Lung microvascular endothelial cell (primary cell): ENCODE data around the gene GNAS-AS1. TPM values are rescaled to one million over a fixed set of nuclear protein-coding genes. Genes with fewer than 3 reads are reported as not detected.

Experiments
- DNase-seq, 2 donors: peaks; one replicate each; pipeline versions ENCODE4 v3.0.0 to v3.0.0-alpha.2; 2010; ENCODE audit warnings: low read depth in 2 of 2
- total RNA-seq: library from RNA; depleted of rRNA; stranded (reverse); fragments of >200 nt; gene quantifications from 2 replicates; pipeline ENCODE4 v1.2.1, GENCODE V29; 2014

Gene GNAS-AS1
- total RNA-seq, 1 donor from 2014 or later, result not detected

DNA sequence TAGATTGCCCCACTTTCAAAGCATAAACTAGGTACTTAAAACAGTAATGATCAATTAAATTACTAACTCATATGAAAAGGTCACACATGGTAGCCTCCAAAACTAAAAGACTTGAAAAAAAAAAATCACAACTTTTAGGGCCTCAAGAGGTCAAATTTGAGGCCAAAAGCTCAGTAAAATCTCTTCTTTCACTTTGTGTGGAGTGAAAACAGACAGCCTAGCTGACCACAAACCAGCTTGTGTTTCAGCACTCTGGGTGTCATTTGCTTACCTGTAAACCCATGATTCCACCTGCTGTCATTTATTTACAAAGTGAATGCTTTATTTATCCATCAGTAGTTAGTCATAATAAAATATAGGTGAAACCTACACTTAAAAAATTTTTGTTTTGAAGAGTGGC is 35.8 kb upstream of the GNAS-AS1 start:
- DNase-seq, result no peak

GRCh38 chr20:58884966-58885365 is 34.3 kb upstream of the GNAS-AS1 start:
- no peak for DNase-seq

- DNase-seq, result no peak
Observed at GRCh38 chr20:58883241-58883691, 32.6 kb upstream of the GNAS-AS1 start.

- DNase-seq, result no peak
Observed at GRCh38 chr20:58882704-58883089, 32.0 kb upstream of the GNAS-AS1 start.

DNA sequence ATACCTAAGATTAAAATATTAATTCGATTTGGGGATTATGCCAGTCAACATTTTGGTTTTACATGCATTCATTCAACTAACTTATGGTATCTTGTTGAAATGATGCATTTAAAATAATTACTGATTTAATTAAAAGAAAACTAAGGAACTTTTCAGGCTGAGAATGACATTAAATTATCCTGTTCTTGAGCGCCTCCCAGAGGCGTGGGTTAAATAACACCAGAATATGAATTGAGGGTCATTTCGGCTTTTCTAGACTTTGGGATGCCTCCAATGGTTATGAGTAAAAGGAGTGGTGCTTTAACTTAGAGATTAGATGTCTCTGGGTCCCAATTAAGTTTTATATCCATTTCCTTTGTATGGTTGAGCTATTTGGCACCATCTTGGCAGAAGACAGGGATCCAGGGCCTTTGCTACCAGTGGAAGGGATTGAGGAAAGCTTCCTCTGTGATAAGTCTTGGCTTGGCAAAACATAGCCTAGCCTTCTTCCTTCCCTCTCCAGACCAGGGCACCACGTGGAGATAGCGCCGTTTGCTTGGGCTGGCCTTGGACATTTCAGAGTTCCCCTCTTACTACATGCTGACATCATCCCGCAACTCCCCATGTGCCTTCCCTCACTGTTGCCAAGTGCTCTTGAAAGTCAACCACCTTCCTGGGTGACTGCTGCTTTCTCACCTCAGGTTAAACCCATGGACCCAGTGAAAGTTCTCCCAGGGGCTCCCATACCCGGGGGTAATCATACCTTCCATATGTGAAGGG is 30.5 kb upstream of the GNAS-AS1 start:
- DNase-seq, result peak in 1 of 2 donors; percentile 20

DNA sequence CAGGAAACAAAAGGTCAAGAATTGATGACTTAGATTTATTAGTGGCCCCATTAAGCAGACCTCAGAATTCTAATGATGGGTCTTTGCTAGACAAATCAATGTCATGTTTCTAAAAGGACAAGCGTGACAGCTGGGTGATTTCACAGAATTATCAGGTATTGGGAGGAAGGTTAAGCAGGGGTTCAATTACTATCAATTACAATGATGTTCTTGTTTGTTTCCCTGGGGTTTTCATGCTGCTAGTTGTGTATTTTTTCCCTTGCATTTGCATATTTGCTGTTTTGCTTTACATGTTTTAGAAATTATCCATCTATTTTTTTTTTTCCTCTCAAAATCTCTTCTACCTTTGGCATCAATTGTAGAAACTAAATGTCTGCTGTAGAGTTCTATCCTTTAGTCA is 29.7 kb upstream of the GNAS-AS1 start:
- DNase-seq, result no peak

GRCh38 chr20:58878399-58878798 is 27.7 kb upstream of the GNAS-AS1 start:
- no peak for DNase-seq

- no peak for DNase-seq
Observed at GRCh38 chr20:58877976-58878360, 27.3 kb upstream of the GNAS-AS1 start.

DNA sequence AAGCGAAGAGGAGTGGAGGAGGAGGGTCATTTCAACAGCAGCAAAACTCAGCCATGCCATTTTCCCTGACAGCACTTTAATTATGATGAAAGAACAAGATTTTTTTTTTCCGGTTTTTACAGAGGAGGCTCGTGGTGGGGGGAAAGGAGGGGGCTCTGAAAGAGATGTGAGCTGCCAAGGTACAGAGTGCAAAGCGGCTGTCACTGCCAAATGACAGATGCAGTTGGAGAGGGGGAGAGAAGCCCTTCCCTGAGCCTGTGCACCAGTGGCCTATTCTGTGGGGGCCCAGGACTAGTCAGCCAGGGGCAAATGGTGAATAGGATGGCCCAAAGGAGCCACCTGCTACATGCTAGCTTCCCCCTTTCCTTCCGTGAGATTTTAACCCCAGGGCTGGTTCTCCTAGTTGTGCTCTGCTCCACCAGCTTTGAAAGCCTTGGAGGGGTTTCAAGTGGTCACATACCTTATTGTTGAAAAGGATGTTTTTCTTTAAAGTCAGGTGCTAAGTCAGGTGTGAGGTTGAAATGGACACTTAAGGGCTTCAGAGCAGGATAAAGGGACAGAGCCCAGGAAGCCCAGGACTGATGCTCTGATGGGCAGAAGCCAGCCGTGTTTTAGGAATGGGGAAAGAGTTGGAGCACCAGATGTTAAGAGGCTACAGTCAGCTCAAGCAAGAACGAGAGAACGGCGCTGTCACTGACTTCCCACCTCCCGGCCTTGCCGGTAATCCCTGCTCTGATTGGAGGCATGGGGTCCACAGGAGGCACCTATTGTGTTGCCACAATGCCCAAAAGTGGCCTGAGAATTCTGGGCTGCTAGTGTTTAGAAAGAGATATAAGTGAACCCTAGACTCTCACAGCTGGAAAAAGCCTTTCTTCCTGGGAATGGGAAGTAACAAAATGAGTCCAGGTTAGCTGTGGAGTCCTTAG is 26.6 kb upstream of the GNAS-AS1 start:
- no peak for DNase-seq

GRCh38 chr20:58876437-58876836 is 25.7 kb upstream of the GNAS-AS1 start:
- no peak for DNase-seq

DNA sequence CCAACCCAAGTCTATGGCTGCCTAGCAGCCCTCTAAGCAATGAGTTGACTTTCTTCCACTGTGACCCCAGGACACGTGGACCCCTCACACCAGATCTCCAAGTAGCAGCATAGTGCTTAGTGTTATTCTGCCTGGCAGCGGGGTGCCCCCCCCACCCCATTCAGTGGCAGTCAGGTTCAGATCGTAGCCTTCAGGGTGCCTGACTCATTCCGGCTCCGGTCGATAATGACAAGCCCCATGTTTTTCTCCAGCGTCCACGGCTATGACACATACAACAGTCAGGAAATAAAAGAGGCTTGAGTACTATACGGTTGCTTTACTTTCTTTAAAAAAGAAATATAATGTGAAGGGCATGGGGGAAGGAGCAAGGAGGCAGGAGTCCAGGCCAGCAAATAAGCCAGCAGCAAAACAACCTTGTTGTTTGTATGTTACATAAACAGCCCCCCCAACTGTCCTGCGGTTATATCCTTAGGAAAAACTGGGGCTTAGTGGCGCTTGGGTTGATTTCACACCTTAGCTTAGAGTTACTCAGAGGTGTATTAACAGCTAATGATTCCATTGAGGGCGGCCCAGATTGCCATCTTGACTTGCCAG is 24.9 kb upstream of the GNAS-AS1 start:
- peak; percentile 28 to 83 for DNase-seq

- no peak for DNase-seq
Observed at GRCh38 chr20:58875111-58875510, 24.4 kb upstream of the GNAS-AS1 start.

DNA sequence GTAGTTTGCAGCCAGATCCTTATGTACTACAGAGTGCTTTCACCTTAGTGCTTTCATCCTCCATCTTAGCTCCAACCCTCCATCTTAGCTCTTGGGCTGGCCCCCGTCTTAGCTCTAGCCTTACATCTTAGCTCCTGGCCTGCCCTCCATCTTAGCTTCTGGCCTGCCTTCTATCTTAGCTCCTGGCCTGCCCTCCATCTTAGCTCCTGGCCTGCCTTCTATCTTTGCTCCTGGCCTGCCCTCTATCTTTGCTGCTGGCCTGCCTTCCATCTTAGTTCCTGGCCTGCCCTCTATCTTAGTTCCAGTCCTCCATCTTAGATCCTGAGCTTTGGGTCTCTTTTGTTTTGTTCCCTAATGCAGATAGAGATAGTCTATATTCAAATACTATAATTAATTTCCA is 23.8 kb upstream of the GNAS-AS1 start:
- DNase-seq, result no peak

GRCh38 chr20:58871533-58872102 is 20.9 kb upstream of the GNAS-AS1 start:
- DNase-seq, result no peak

GRCh38 chr20:58870293-58871014 is 19.8 kb upstream of the GNAS-AS1 start:
- DNase-seq, result peak; percentile 61 to 70

DNA sequence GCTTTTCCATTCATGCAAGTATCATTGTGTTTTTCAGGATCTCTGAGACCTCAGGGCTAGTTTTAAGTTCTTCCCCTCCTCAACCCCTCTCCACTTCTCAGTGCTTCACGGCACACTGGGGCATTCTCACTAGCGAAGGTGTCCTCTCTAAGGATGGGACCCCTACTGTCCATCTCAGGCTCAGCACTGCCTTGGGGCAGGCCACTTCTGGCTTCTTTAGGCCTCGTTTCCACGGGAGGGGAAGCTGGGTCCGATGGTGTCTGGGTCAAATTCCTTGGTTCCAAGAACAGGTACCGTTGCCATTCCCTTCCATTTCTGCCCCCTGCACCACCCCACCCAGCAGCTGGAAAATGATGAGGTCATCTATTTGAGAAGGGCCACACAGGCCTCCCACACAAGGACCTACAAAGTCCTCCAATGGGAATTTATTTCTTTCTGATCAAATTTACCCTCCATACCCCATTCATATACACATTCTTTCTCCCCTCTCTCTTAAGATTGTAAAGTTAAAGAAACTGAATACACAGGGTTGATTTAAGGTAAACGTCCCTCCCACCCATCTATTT is 19.0 kb upstream of the GNAS-AS1 start:
- no peak for DNase-seq

DNA sequence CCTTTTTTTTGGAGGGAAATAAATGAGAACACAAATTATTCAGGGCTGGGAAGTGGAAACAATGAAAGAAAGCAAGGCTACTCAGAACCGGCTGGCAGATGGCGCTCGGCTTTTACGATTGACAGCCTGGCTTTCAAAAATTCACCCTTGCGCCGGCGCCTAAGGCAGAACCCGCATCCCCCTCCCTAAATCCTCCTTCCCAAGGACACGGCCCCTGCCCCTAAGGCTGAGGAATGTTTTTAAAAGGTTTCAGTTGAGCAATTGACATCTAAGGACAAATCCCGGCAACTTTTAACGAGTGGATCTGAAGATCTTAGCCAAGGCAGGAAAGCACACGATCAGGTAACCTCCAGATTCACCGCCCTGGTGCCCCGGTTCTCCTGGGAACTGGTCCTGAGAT is 18.1 kb upstream of the GNAS-AS1 start:
- DNase-seq, result peak in 1 of 2 donors; percentile 42

- no peak for DNase-seq
Observed at GRCh38 chr20:58867211-58867610, 16.5 kb upstream of the GNAS-AS1 start.

DNA sequence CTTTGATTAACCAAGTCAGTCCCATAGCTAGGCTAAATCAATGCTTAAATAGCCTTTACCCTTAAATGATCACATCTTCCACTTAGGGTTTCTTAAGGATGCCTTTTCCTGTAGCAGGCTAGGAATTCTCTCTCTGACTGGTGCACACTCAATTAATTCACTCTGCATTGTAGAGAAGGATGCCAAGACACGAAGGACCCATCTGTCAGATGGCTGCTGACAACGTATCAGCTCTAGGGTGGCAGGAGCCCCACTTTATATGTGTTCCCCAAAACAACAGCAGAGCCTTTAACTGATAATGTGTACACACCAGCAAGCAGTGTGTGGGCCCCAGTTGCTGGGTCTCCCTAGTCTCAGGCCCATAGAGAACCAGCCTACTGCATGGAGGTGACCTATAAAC is 15.1 kb upstream of the GNAS-AS1 start:
- DNase-seq, result no peak

- DNase-seq, result peak in 1 of 2 donors; percentile 36
Observed at GRCh38 chr20:58864346-58864745, 13.6 kb upstream of the GNAS-AS1 start.
